ENCODE data around the gene ZC3H7B. TPM values are rescaled to one million over a fixed set of nuclear protein-coding genes. Genes with fewer than 3 reads are reported as not detected.

Gene ZC3H7B
- total RNA-seq, 2 donors from 2014 or later = 70.9 to 74.2 TPM

GRCh38 chr22:41340357-41340756 lies 39.0 kb downstream of the ZC3H7B start:
- 92 to 97% methylated on average over 11 of the region's 11 CpGs for WGBS, 2 experiments (ENCODE audit: insufficient coverage in 1 of 2, insufficient read length in 1 of 2)
- Histone ChIP-seq H3K4me1 (ENCODE audit: control insufficient read depth, insufficient read depth, low read length) (no peaks in the 10 kb centered on the region), H3K27me3 (ENCODE audit: control insufficient read depth, insufficient read depth, low read length, poor library complexity, severe bottlenecking) (no peaks in the 10 kb centered on the region), H3K9me3 (ENCODE audit: control insufficient read depth, low read length) (no peaks in the 10 kb centered on the region), H3K36me3 (ENCODE audit: control insufficient read depth, insufficient read depth, low read length) (peaks cover 33% of the 10 kb centered on the region), H3K9ac (ENCODE audit: extremely low read depth, low read length, poor library complexity, severe bottlenecking) (no peak overlapping the region), H3K27ac (ENCODE audit: low read depth, low read length) (no peak overlapping the region), H3K4me3 (ENCODE audit: low read length) (no peak overlapping the region)
- Mint-ChIP-seq H3K36me3 (ENCODE audit: low read depth) (peaks cover 23% of the 10 kb centered on the region), H3K4me1 (no peaks in the 10 kb centered on the region), H3K9me3 (no peaks in the 10 kb centered on the region), H3K27me3 (ENCODE audit: insufficient read depth) (no peaks in the 10 kb centered on the region), H3K27ac (peak overlapping the region; percentile 13), H3K4me3 (no peak overlapping the region)
- no peak for TF ChIP-seq CTCF (conservative IDR thresholded peaks at IDR 0.05)
- DNase-seq = no peak

GRCh38 chr22:41341012-41341411 lies 39.7 kb downstream of the ZC3H7B start:
- H3K36me3 ChIP-seq (ENCODE audit: control insufficient read depth, insufficient read depth, low read length) = peaks cover 29% of the 10 kb centered on the region
- H3K9ac ChIP-seq (ENCODE audit: extremely low read depth, low read length, poor library complexity, severe bottlenecking) = no peak overlapping the region
- no peaks in the 10 kb centered on the region for H3K4me1 ChIP-seq (ENCODE audit: control insufficient read depth, insufficient read depth, low read length)
- no peak overlapping the region for H3K27ac ChIP-seq (ENCODE audit: low read depth, low read length)
- H3K9me3 ChIP-seq (ENCODE audit: control insufficient read depth, low read length) = no peaks in the 10 kb centered on the region
- peak; percentile 15 for TF ChIP-seq CTCF (conservative IDR thresholded peaks at IDR 0.05)
- 73 to 95% methylated on average over 4 to 8 of the region's 8 CpGs for WGBS, 2 experiments (ENCODE audit: insufficient coverage in 1 of 2, insufficient read length in 1 of 2)
- no peak overlapping the region for H3K4me3 Mint-ChIP-seq
- H3K27me3 Mint-ChIP-seq (ENCODE audit: insufficient read depth) = no peaks in the 10 kb centered on the region
- no peak overlapping the region for H3K27ac Mint-ChIP-seq
- no peaks in the 10 kb centered on the region for H3K9me3 Mint-ChIP-seq
- H3K36me3 Mint-ChIP-seq (ENCODE audit: low read depth) = peaks cover 16% of the 10 kb centered on the region
- no peak for DNase-seq
- H3K27me3 ChIP-seq (ENCODE audit: control insufficient read depth, insufficient read depth, low read length, poor library complexity, severe bottlenecking) = no peaks in the 10 kb centered on the region
- H3K4me1 Mint-ChIP-seq = no peaks in the 10 kb centered on the region
- H3K4me3 ChIP-seq (ENCODE audit: low read length) = no peak overlapping the region

GRCh38 chr22:41341990-41342389 lies 40.7 kb downstream of the ZC3H7B start:
- no peak overlapping the region for H3K4me3 ChIP-seq (ENCODE audit: low read length)
- 90 to 100% methylated on average over 2 to 3 of the region's 3 CpGs for WGBS, 2 experiments (ENCODE audit: insufficient coverage in 1 of 2, insufficient read length in 1 of 2)
- no peaks in the 10 kb centered on the region for H3K4me1 ChIP-seq (ENCODE audit: control insufficient read depth, insufficient read depth, low read length)
- no peak for DNase-seq
- no peak overlapping the region for H3K4me3 Mint-ChIP-seq
- peaks cover 34% of the 10 kb centered on the region for H3K36me3 ChIP-seq (ENCODE audit: control insufficient read depth, insufficient read depth, low read length)
- no peak overlapping the region for H3K27ac ChIP-seq (ENCODE audit: low read depth, low read length)
- peaks cover 20% of the 10 kb centered on the region for H3K36me3 Mint-ChIP-seq (ENCODE audit: low read depth)
- H3K4me1 Mint-ChIP-seq = no peaks in the 10 kb centered on the region
- no peaks in the 10 kb centered on the region for H3K9me3 ChIP-seq (ENCODE audit: control insufficient read depth, low read length)
- no peaks in the 10 kb centered on the region for H3K9me3 Mint-ChIP-seq
- no peaks in the 10 kb centered on the region for H3K27me3 Mint-ChIP-seq (ENCODE audit: insufficient read depth)
- TF ChIP-seq CTCF (conservative IDR thresholded peaks at IDR 0.05) = no peak
- no peaks in the 10 kb centered on the region for H3K27me3 ChIP-seq (ENCODE audit: control insufficient read depth, insufficient read depth, low read length, poor library complexity, severe bottlenecking)
- no peak overlapping the region for H3K27ac Mint-ChIP-seq
- no peak overlapping the region for H3K9ac ChIP-seq (ENCODE audit: extremely low read depth, low read length, poor library complexity, severe bottlenecking)
